ENCODE results near the gene RAB27B.
A peak's percentile ranks its signal among the peaks of the same experiment; 100 is the strongest.
"Not testable (repeated sequence)": the region's sequence is repeated elsewhere in the genome, so short reads cannot be mapped to it uniquely, and the experiment has no call there.

Gene RAB27B

DNA sequence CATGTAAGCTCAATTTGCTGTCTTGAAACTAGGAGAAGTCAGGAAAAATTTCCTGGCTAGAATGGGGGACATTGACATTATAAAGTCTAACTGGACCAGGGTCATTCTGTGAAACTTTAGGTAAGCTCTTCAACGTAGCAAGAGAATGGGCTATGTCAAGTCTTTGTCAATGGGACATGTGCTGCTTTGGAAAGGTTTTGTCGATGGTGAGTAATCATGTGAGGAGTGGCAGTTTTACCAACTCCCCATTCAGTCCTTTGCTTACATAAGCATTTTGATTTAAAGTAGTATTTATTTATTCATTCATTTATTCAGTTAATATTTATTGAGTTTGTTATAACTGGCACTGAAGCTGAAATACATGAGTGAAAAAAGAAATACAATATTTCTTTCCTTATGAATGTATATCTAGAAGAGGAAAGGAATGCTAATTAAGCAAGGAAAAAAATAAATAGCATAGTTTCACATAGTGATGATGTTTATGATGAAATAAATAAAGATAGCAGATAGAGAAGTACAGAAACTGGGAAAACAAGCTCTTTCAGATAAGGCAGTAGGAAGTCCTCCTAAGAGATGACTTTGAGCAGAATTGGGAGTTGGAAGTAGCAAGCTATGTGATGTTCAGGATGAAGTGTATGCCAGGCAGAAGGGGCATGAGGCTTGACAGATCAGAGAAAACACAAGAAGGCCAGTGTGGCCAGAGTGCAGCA, 25.4 kb upstream of the RAB27B start:
- H3K4me3 ChIP-seq (ENCODE audit: low read length): no peak overlapping the region
- no peak for DNase-seq (ENCODE audit: low read depth)
- TF ChIP-seq, protein P1, sequence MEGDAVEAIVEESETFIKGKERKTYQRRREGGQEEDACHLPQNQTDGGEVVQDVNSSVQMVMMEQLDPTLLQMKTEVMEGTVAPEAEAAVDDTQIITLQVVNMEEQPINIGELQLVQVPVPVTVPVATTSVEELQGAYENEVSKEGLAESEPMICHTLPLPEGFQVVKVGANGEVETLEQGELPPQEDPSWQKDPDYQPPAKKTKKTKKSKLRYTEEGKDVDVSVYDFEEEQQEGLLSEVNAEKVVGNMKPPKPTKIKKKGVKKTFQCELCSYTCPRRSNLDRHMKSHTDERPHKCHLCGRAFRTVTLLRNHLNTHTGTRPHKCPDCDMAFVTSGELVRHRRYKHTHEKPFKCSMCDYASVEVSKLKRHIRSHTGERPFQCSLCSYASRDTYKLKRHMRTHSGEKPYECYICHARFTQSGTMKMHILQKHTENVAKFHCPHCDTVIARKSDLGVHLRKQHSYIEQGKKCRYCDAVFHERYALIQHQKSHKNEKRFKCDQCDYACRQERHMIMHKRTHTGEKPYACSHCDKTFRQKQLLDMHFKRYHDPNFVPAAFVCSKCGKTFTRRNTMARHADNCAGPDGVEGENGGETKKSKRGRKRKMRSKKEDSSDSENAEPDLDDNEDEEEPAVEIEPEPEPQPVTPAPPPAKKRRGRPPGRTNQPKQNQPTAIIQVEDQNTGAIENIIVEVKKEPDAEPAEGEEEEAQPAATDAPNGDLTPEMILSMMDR (conservative IDR thresholded peaks at IDR 0.05; ENCODE audit: low read length): no peak

- H3K4me3 ChIP-seq (ENCODE audit: low read length): no peak overlapping the region
These were observed 22.5 kb upstream of the RAB27B start for GRCh38 chr18:54805571-54806334.

DNA sequence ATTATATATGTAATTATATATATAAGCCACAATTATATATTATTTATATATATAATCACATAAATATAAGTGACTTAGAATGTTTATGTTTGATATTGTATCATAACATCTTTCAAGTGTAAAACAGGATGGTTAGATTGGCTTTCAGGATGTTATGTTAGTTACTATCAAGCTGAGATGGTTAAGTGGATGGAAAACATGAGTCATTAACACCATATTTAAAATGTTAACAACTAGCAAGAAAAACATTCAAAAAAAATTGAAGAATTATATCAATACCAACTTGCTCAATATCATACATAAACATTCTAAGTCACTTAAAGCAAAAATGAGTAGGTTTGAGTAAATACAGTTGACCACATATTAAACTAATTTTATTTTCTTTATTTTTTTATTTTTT, 21.8 kb upstream of the RAB27B start:
- DNase-seq (ENCODE audit: low read depth): no peak
- TF ChIP-seq, protein P1 (conservative IDR thresholded peaks at IDR 0.05; ENCODE audit: low read length): no peak
- no peak overlapping the region for H3K4me3 ChIP-seq (ENCODE audit: low read length)

More at GRCh38 chr18:54805571-54806334, 22.5 kb upstream of the RAB27B start:
- TF ChIP-seq, protein P1 (conservative IDR thresholded peaks at IDR 0.05; ENCODE audit: low read length): no peak
- DNase-seq (ENCODE audit: low read depth): peak; percentile 43

DNA sequence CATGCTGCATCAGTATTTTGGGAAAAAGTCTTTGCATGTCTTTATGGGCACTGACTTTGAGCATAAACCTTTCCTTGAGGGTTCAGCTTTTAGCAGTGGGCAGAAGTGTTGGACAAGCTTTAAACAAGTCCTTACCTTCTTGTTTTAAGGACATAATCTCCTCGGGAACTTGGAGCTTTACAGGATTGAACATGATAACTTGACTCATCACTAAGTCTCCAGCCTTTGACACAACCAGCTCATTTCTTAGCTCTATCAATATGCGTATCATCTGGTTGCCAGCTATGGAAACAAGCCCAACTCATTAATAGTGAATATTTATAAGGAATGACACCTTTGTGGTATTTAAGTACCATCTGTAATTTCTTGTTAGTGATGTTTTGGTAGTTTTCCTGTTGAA, 21.0 kb upstream of the RAB27B start:
- no peak for DNase-seq (ENCODE audit: low read depth)
- TF ChIP-seq, protein P1 (conservative IDR thresholded peaks at IDR 0.05; ENCODE audit: low read length): no peak
- no peak overlapping the region for H3K4me3 ChIP-seq (ENCODE audit: low read length)

GRCh38 chr18:54810662-54811061, 17.6 kb upstream of the RAB27B start:
- H3K4me3 ChIP-seq (ENCODE audit: low read length); DNase-seq (ENCODE audit: low read depth): not testable (repeated sequence)

GRCh38 chr18:54812885-54813284, 15.4 kb upstream of the RAB27B start:
- DNase-seq (ENCODE audit: low read depth): no peak
- TF ChIP-seq, protein P1 (conservative IDR thresholded peaks at IDR 0.05; ENCODE audit: low read length): no peak
- H3K4me3 ChIP-seq (ENCODE audit: low read length): no peak overlapping the region

- TF ChIP-seq, protein P1 (conservative IDR thresholded peaks at IDR 0.05; ENCODE audit: low read length): no peak
- DNase-seq (ENCODE audit: low read depth): no peak
- H3K4me3 ChIP-seq (ENCODE audit: low read length): no peak overlapping the region
These were observed 15.0 kb upstream of the RAB27B start for GRCh38 chr18:54813305-54813704.
